ENCODE results near the gene MBD3L5.

- TF ChIP-seq CTCF (IDR thresholded peaks at IDR 0.05) (no peak), POLR2A (IDR thresholded peaks at IDR 0.05; ENCODE audit: low read depth) (no peak), EP300 (IDR thresholded peaks at IDR 0.05) (no peak)
These were observed 32.5 kb upstream of the MBD3L5 start for GRCh38 chr19:6997679-6998445.

Data from esophagus muscularis mucosa (tissue), 4 donors.